Gastroesophageal sphincter (tissue), 4 donors: ENCODE data around the gene DNAH17. TPM values are rescaled to one million over a fixed set of nuclear protein-coding genes. Genes with fewer than 3 reads are reported as not detected.
A peak's percentile ranks its signal among the peaks of the same experiment; 100 is the strongest.

Source experiments
- ATAC-seq: fragments of 150-250 bp; one replicate; pipeline ENCODE4 v1.9.1; 2016; ENCODE audit warnings: mild to moderate bottlenecking, moderate library complexity
- H3K27ac ChIP-seq, 4 donors: fragments of 200-600 bp; sonication (generic) in 3 of 4; 1 replicate in 3 of 4; 2 replicates in 1 of 4; pipeline ENCODE4 v1.5.1; 2016 to 2019
- H3K27me3 ChIP-seq: fragments of 200-600 bp; sonication (generic); one replicate; pipeline ENCODE4 v1.5.1; 2019
- H3K36me3 ChIP-seq, 2 donors: fragments of 200-600 bp; sonication (generic); one replicate each; pipeline ENCODE4 v1.5.1; 2019; ENCODE audit warnings: control low read depth in 1 of 2
- H3K4me1 ChIP-seq, 3 donors: fragments of 200-600 bp; sonication (generic); 1 replicate in 2 of 3; 2 replicates in 1 of 3; pipeline ENCODE4 v1.5.1; 2016 to 2019; ENCODE audit warnings: control low read depth in 2 of 3
- H3K4me3 ChIP-seq, 2 donors: fragments of 200-600 bp; sonication (generic); one replicate each; pipeline ENCODE4 v1.5.1; 2019; ENCODE audit warnings: mild to moderate bottlenecking in 1 of 2, moderate library complexity in 1 of 2
- H3K9me3 ChIP-seq, 3 donors: fragments of 200-600 bp; sonication (generic); one replicate each; pipeline ENCODE4 v1.5.1; 2017 to 2019; ENCODE audit warnings: control low read depth in 2 of 3
- EP300 ChIP-seq: sonication (generic); formaldehyde crosslinking; IDR thresholded peaks from one replicate; pipeline ENCODE4 v1.6.1; 2017; ENCODE audit warnings: antibody characterized with exemption, mild to moderate bottlenecking
- POLR2A ChIP-seq, 2 donors: fragments of 450-650 bp; IDR thresholded peaks; one replicate each; pipeline ENCODE4 v1.6.1; 2017; ENCODE audit warnings: antibody characterized with exemption in 2 of 2, mild to moderate bottlenecking in 2 of 2, moderate library complexity in 1 of 2
- POLR2AphosphoS5 ChIP-seq: sonication (generic); formaldehyde crosslinking; IDR thresholded peaks from one replicate; pipeline ENCODE4 v1.6.1; 2017; ENCODE audit warnings: antibody characterized with exemption
- WGBS, 2 donors: methylation state at CpG; one replicate each; pipeline ENCODE4 v1.1.5; 2018; ENCODE audit warnings: low coverage in 1 of 2; 5-methylcytosine and 5-hydroxymethylcytosine counted together
- total RNA-seq, 4 donors: library from RNA; depleted of rRNA; stranded (reverse); fragments of >200 nt; gene quantifications; one replicate each; pipeline ENCODE4 v1.1.0, GENCODE V29; 2016
- TF ChIP-seq, protein P1 (sequence below), 4 experiments: fragments of 200-600 bp in 2 of 4; fragments of 450-650 bp in 2 of 4; sonication (generic) in 1 of 4; IDR thresholded peaks; one replicate each; pipeline ENCODE4 v1.5.1; 2017 to 2019; ENCODE audit warnings: antibody characterized with exemption in 4 of 4, mild to moderate bottlenecking in 2 of 4, moderate library complexity in 2 of 4

DNAH17 gene
- total RNA-seq, 4 donors from 2014 or later: 0.15 TPM; not detected in 3

DNA sequence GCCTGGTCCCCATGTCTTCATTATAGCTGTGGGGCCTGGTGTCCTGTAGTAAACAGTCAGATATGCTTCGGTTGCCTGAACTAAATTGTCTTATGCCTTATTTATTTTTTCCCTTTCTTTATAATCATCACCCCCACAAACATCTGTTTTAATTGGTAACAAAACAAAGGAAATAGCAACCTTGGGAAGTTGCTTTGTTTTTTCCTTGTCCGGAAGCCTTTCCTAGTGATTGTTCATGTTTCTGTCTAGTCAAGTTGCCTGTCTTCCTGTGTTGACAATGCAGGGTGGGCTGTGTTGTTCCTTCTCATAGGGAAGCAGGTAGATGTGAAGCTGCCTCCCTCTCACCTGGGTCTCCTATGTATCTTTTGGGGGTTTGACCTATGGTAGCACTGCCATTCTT lies 182.0 kb downstream of the DNAH17 start:
- TF ChIP-seq, protein P1, sequence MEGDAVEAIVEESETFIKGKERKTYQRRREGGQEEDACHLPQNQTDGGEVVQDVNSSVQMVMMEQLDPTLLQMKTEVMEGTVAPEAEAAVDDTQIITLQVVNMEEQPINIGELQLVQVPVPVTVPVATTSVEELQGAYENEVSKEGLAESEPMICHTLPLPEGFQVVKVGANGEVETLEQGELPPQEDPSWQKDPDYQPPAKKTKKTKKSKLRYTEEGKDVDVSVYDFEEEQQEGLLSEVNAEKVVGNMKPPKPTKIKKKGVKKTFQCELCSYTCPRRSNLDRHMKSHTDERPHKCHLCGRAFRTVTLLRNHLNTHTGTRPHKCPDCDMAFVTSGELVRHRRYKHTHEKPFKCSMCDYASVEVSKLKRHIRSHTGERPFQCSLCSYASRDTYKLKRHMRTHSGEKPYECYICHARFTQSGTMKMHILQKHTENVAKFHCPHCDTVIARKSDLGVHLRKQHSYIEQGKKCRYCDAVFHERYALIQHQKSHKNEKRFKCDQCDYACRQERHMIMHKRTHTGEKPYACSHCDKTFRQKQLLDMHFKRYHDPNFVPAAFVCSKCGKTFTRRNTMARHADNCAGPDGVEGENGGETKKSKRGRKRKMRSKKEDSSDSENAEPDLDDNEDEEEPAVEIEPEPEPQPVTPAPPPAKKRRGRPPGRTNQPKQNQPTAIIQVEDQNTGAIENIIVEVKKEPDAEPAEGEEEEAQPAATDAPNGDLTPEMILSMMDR (IDR thresholded peaks at IDR 0.05): no peak
- no peak for TF ChIP-seq EP300
- no peak for ATAC-seq
- H3K4me3 ChIP-seq: no peak overlapping the region
- H3K4me1 ChIP-seq: peaks cover 0 to 55% (median 16%) of the 10 kb centered on the region in 3 donors
- no peaks in the 10 kb centered on the region for H3K9me3 ChIP-seq
- WGBS, 2 donors: 71 to 86% methylated on average over 1 to 2 of the region's 2 CpGs
- H3K36me3 ChIP-seq: peaks cover 0 to 62% of the 10 kb centered on the region in 2 donors
- no peak overlapping the region for H3K27ac ChIP-seq
- no peaks in the 10 kb centered on the region for H3K27me3 ChIP-seq

DNA sequence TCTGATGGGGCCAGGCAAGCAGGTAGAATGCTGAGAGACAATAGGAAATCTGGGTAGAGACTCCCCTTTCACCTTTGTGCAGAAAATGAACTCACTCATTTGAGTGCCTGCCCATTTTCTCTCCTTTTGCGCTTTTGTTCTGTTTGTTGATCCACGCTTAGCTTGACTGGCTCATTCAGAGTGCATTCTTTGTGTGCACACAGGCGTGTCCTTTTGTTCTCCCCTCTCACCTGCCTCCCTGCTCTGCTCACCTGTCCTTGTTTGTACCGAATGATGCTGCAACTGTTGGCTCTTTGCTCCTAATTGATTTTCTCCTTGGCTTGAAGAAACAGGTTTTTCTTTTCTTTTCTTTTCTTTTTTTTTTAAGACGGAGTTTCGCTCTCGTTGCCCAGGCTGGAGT lies 183.0 kb downstream of the DNAH17 start:
- WGBS, 2 donors: 91 to 95% methylated on average over 6 to 7 of the region's 7 CpGs
- Histone ChIP-seq H3K36me3 (peaks cover 0 to 53% of the 10 kb centered on the region in 2 donors), H3K27ac (no peak overlapping the region), H3K4me1 (peaks cover 0 to 64% (median 24%) of the 10 kb centered on the region in 3 donors), H3K4me3 (no peak overlapping the region), H3K27me3 (no peaks in the 10 kb centered on the region), H3K9me3 (no peaks in the 10 kb centered on the region)
- TF ChIP-seq, protein P1 (IDR thresholded peaks at IDR 0.05): no peak
- TF ChIP-seq EP300: no peak
- no peak for TF ChIP-seq POLR2A (IDR thresholded peaks at IDR 0.05)
- TF ChIP-seq POLR2AphosphoS5: no peak
- ATAC-seq: no peak

- Histone ChIP-seq H3K4me3 (no peak overlapping the region), H3K4me1 (peaks cover 0 to 69% (median 28%) of the 10 kb centered on the region in 3 donors), H3K9me3 (no peaks in the 10 kb centered on the region), H3K27me3 (no peaks in the 10 kb centered on the region), H3K27ac (no peak overlapping the region), H3K36me3 (peaks cover 0 to 46% of the 10 kb centered on the region in 2 donors)
- no peak for ATAC-seq
- TF ChIP-seq POLR2AphosphoS5 (no peak), EP300 (no peak), POLR2A (IDR thresholded peaks at IDR 0.05) (no peak)
- TF ChIP-seq, protein P1 (IDR thresholded peaks at IDR 0.05): no peak
- 78 to 89% methylated on average over 2 to 4 of the region's 4 CpGs for WGBS, 2 donors
Observed at GRCh38 chr17:78393575-78393974, 183.6 kb downstream of the DNAH17 start.

DNA sequence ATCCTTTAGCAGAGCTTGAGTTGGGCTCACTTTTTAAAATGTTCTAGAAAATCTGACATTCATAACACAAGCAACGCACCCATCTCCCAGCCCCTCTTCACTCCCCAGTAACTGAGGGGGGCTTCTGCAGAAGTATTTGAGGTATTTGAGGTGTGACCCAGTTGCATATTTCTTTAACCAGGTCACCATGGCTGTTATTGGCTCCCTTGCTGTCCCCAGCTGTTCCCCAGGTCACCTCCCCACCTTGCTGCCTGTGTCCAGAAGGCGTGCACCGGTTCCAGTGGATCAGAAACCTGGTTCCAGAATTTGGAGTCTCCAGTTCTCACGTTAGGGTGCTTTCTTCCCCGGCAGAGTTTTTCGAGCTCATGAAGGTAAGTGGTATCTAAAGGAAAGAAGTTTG lies 184.9 kb downstream of the DNAH17 start:
- peaks cover 0 to 69% (median 33%) of the 10 kb centered on the region in 3 donors for H3K4me1 ChIP-seq
- WGBS, 2 donors: 95 to 100% methylated on average over 1 to 5 of the region's 6 CpGs
- peaks cover 0 to 34% of the 10 kb centered on the region in 2 donors for H3K36me3 ChIP-seq
- no peak for ATAC-seq
- TF ChIP-seq, protein P1 (IDR thresholded peaks at IDR 0.05): no peak
- TF ChIP-seq POLR2A (IDR thresholded peaks at IDR 0.05) (no peak), POLR2AphosphoS5 (no peak), EP300 (no peak)
- H3K4me3 ChIP-seq: no peak overlapping the region
- H3K27me3 ChIP-seq: no peaks in the 10 kb centered on the region
- H3K27ac ChIP-seq: no peak overlapping the region
- no peaks in the 10 kb centered on the region for H3K9me3 ChIP-seq

DNA sequence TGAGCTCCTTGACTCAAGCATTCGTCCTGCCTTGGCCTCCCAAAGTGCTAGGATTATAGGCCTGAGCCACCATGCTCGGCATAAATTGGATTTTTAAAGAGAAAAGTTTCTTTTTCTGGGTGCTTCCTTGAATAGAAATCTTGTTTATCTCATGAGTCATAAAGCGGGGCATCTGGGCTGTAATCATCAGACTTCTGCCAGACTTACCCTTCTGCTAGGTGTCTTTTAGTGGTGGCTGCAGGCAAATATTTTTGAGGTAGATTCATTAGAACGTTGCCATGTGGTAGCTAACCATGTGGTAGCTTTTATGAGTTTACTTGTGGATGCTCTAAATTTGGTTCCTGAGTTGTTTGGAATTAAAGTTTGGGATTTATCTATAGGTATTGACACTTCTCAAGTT lies 185.4 kb downstream of the DNAH17 start:
- Histone ChIP-seq H3K4me3 (no peak overlapping the region), H3K36me3 (peaks cover 0 to 33% of the 10 kb centered on the region in 2 donors), H3K27ac (peak overlapping the region in 2 of 4 donors; percentile 17 to 38), H3K27me3 (no peaks in the 10 kb centered on the region), H3K4me1 (peaks cover 0 to 69% (median 33%) of the 10 kb centered on the region in 3 donors), H3K9me3 (no peaks in the 10 kb centered on the region)
- ATAC-seq: no peak
- no peak for TF ChIP-seq POLR2AphosphoS5
- TF ChIP-seq POLR2A (IDR thresholded peaks at IDR 0.05): no peak
- TF ChIP-seq, protein P1 (IDR thresholded peaks at IDR 0.05): no peak
- TF ChIP-seq EP300: no peak
- 17 to 38% methylated on average over 1 to 4 of the region's 4 CpGs for WGBS, 2 donors
